ENCODE data around the gene KIAA1549. TPM values are rescaled to one million over a fixed set of nuclear protein-coding genes. Genes with fewer than 3 reads are reported as not detected.
"Not testable (repeated sequence)": the region's sequence is repeated elsewhere in the genome, so short reads cannot be mapped to it uniquely, and the experiment has no call there.

KIAA1549 gene
- polyA plus RNA-seq, result under 1 TPM; 0.16 to 0.20 TPM

GRCh38 chr7:138981332-138982203 is at the start of gene KIAA1549:
KIAA1549 (minus strand) TSS chr7:138981389; CDS start chr7:138981269, 120 bp downstream.
- Histone ChIP-seq H3K36me3 (ENCODE audit: control insufficient read depth in 2 of 2, insufficient read depth in 2 of 2, low read length in 1 of 2) (no peaks in the 10 kb centered on the region), H3K4me1 (ENCODE audit: control insufficient read depth in 2 of 2, insufficient read depth in 2 of 2, low read length in 1 of 2) (peaks cover 0 to 2% of the 10 kb centered on the region in 2 donors), H3K9me3 (ENCODE audit: control insufficient read depth in 2 of 2, insufficient read depth in 1 of 2, low read depth in 1 of 2, low read length in 1 of 2) (no peaks in the 10 kb centered on the region), H3K4me3 (ENCODE audit: low read depth in 1 of 2, low read length in 2 of 2) (peak within 1 kb of the TSS; percentile 51 to 57), H3K27ac (ENCODE audit: low read depth in 2 of 2, low read length in 1 of 2) (no peak within 1 kb of the TSS), H3K27me3 (ENCODE audit: control insufficient read depth in 1 of 2, insufficient read depth in 2 of 2, low read length in 2 of 2) (no peaks in the 10 kb centered on the region)
- WGBS, 2 donors, result 2% methylated on average over 85 to 105 of the region's 105 CpGs

- H3K27me3 ChIP-seq (ENCODE audit: control insufficient read depth in 1 of 2, insufficient read depth in 2 of 2, low read length in 2 of 2), result no peaks in the 10 kb centered on the region
- H3K4me1 ChIP-seq (ENCODE audit: control insufficient read depth in 2 of 2, insufficient read depth in 2 of 2, low read length in 1 of 2), result peaks cover 0 to under 1% of the 10 kb centered on the region in 2 donors
- H3K9me3 ChIP-seq (ENCODE audit: control insufficient read depth in 2 of 2, insufficient read depth in 1 of 2, low read depth in 1 of 2, low read length in 1 of 2), result no peaks in the 10 kb centered on the region
- H3K27ac ChIP-seq (ENCODE audit: low read depth in 2 of 2, low read length in 1 of 2), result no peak overlapping the region
- WGBS, 2 donors, result 92 to 93% methylated on average over 3 of the region's 3 CpGs
- H3K36me3 ChIP-seq (ENCODE audit: control insufficient read depth in 2 of 2, insufficient read depth in 2 of 2, low read length in 1 of 2), result peaks cover 11 to 15% of the 10 kb centered on the region in 2 donors
- H3K4me3 ChIP-seq (ENCODE audit: low read depth in 1 of 2, low read length in 2 of 2), result no peak overlapping the region
These were observed 48.2 kb upstream of the KIAA1549 start for GRCh38 chr7:139029353-139029752.

- WGBS, 2 donors, result 89% methylated on average over 6 of the region's 6 CpGs
- Histone ChIP-seq H3K27ac (ENCODE audit: low read depth in 2 of 2, low read length in 1 of 2) (no peak overlapping the region), H3K4me3 (ENCODE audit: low read depth in 1 of 2, low read length in 2 of 2) (no peak overlapping the region), H3K9me3 (ENCODE audit: control insufficient read depth in 2 of 2, insufficient read depth in 1 of 2, low read depth in 1 of 2, low read length in 1 of 2) (no peaks in the 10 kb centered on the region), H3K4me1 (ENCODE audit: control insufficient read depth in 2 of 2, insufficient read depth in 2 of 2, low read length in 1 of 2) (no peaks in the 10 kb centered on the region), H3K27me3 (ENCODE audit: control insufficient read depth in 1 of 2, insufficient read depth in 2 of 2, low read length in 2 of 2) (no peaks in the 10 kb centered on the region), H3K36me3 (ENCODE audit: control insufficient read depth in 2 of 2, insufficient read depth in 2 of 2, low read length in 1 of 2) (peaks cover 14 to 17% of the 10 kb centered on the region in 2 donors)
These were observed 45.4 kb upstream of the KIAA1549 start for GRCh38 chr7:139026551-139026950.

GRCh38 chr7:139025861-139026260 is 44.7 kb upstream of the KIAA1549 start:
- WGBS, 2 donors, result 87 to 90% methylated on average over 5 of the region's 5 CpGs
- H3K4me1 ChIP-seq (ENCODE audit: control insufficient read depth in 2 of 2, insufficient read depth in 2 of 2, low read length in 1 of 2); H3K4me3 ChIP-seq (ENCODE audit: low read depth in 1 of 2, low read length in 2 of 2); H3K9me3 ChIP-seq (ENCODE audit: control insufficient read depth in 2 of 2, insufficient read depth in 1 of 2, low read depth in 1 of 2, low read length in 1 of 2); H3K27ac ChIP-seq (ENCODE audit: low read depth in 2 of 2, low read length in 1 of 2); H3K27me3 ChIP-seq (ENCODE audit: control insufficient read depth in 1 of 2, insufficient read depth in 2 of 2, low read length in 2 of 2): not testable (repeated sequence)
- H3K36me3 ChIP-seq (ENCODE audit: control insufficient read depth in 2 of 2, insufficient read depth in 2 of 2, low read length in 1 of 2), result peaks cover 14 to 15% of the 10 kb centered on the region in 2 donors

- Histone ChIP-seq H3K9me3 (ENCODE audit: control insufficient read depth in 2 of 2, insufficient read depth in 1 of 2, low read depth in 1 of 2, low read length in 1 of 2) (no peaks in the 10 kb centered on the region), H3K36me3 (ENCODE audit: control insufficient read depth in 2 of 2, insufficient read depth in 2 of 2, low read length in 1 of 2) (peaks cover 7 to 10% of the 10 kb centered on the region in 2 donors), H3K4me3 (ENCODE audit: low read depth in 1 of 2, low read length in 2 of 2) (no peak overlapping the region), H3K27me3 (ENCODE audit: control insufficient read depth in 1 of 2, insufficient read depth in 2 of 2, low read length in 2 of 2) (no peaks in the 10 kb centered on the region), H3K27ac (ENCODE audit: low read depth in 2 of 2, low read length in 1 of 2) (no peak overlapping the region), H3K4me1 (ENCODE audit: control insufficient read depth in 2 of 2, insufficient read depth in 2 of 2, low read length in 1 of 2) (no peaks in the 10 kb centered on the region)
- WGBS, 2 donors, result 79 to 80% methylated on average over 5 of the region's 5 CpGs
These were observed 41.9 kb upstream of the KIAA1549 start for GRCh38 chr7:139023076-139023475.

GRCh38 chr7:139022286-139022685 is 41.1 kb upstream of the KIAA1549 start:
- WGBS, 2 donors, result 76 to 82% methylated on average over 4 of the region's 4 CpGs
- peaks cover 7 to 10% of the 10 kb centered on the region in 2 donors for H3K36me3 ChIP-seq (ENCODE audit: control insufficient read depth in 2 of 2, insufficient read depth in 2 of 2, low read length in 1 of 2)

GRCh38 chr7:139018910-139019309 is 37.7 kb upstream of the KIAA1549 start:
- H3K4me1 ChIP-seq (ENCODE audit: control insufficient read depth in 2 of 2, insufficient read depth in 2 of 2, low read length in 1 of 2), result no peaks in the 10 kb centered on the region
- H3K27ac ChIP-seq (ENCODE audit: low read depth in 2 of 2, low read length in 1 of 2), result no peak overlapping the region
- 78 to 82% methylated on average over 3 of the region's 3 CpGs for WGBS, 2 donors
- no peak overlapping the region for H3K4me3 ChIP-seq (ENCODE audit: low read depth in 1 of 2, low read length in 2 of 2)
- H3K36me3 ChIP-seq (ENCODE audit: control insufficient read depth in 2 of 2, insufficient read depth in 2 of 2, low read length in 1 of 2), result peaks cover 2 to 3% of the 10 kb centered on the region in 2 donors
- no peaks in the 10 kb centered on the region for H3K27me3 ChIP-seq (ENCODE audit: control insufficient read depth in 1 of 2, insufficient read depth in 2 of 2, low read length in 2 of 2)
- H3K9me3 ChIP-seq (ENCODE audit: control insufficient read depth in 2 of 2, insufficient read depth in 1 of 2, low read depth in 1 of 2, low read length in 1 of 2), result no peaks in the 10 kb centered on the region

More at GRCh38 chr7:139022286-139022685, 41.1 kb upstream of the KIAA1549 start:
- no peak overlapping the region for H3K4me3 ChIP-seq (ENCODE audit: low read depth in 1 of 2, low read length in 2 of 2)
- no peaks in the 10 kb centered on the region for H3K9me3 ChIP-seq (ENCODE audit: control insufficient read depth in 2 of 2, insufficient read depth in 1 of 2, low read depth in 1 of 2, low read length in 1 of 2)
- H3K27me3 ChIP-seq (ENCODE audit: control insufficient read depth in 1 of 2, insufficient read depth in 2 of 2, low read length in 2 of 2), result no peaks in the 10 kb centered on the region
- H3K27ac ChIP-seq (ENCODE audit: low read depth in 2 of 2, low read length in 1 of 2), result no peak overlapping the region
- no peaks in the 10 kb centered on the region for H3K4me1 ChIP-seq (ENCODE audit: control insufficient read depth in 2 of 2, insufficient read depth in 2 of 2, low read length in 1 of 2)

GRCh38 chr7:139016931-139017511 is 35.8 kb upstream of the KIAA1549 start:
- H3K27me3 ChIP-seq (ENCODE audit: control insufficient read depth in 1 of 2, insufficient read depth in 2 of 2, low read length in 2 of 2), result no peaks in the 10 kb centered on the region
- H3K36me3 ChIP-seq (ENCODE audit: control insufficient read depth in 2 of 2, insufficient read depth in 2 of 2, low read length in 1 of 2), result no peaks in the 10 kb centered on the region
- no peak overlapping the region for H3K27ac ChIP-seq (ENCODE audit: low read depth in 2 of 2, low read length in 1 of 2)
- no peaks in the 10 kb centered on the region for H3K9me3 ChIP-seq (ENCODE audit: control insufficient read depth in 2 of 2, insufficient read depth in 1 of 2, low read depth in 1 of 2, low read length in 1 of 2)
- WGBS, 2 donors, result 23 to 26% methylated on average over 7 of the region's 7 CpGs
- H3K4me1 ChIP-seq (ENCODE audit: control insufficient read depth in 2 of 2, insufficient read depth in 2 of 2, low read length in 1 of 2), result no peaks in the 10 kb centered on the region
- no peak overlapping the region for H3K4me3 ChIP-seq (ENCODE audit: low read depth in 1 of 2, low read length in 2 of 2)

- Histone ChIP-seq H3K4me1 (ENCODE audit: control insufficient read depth in 2 of 2, insufficient read depth in 2 of 2, low read length in 1 of 2) (no peaks in the 10 kb centered on the region), H3K27me3 (ENCODE audit: control insufficient read depth in 1 of 2, insufficient read depth in 2 of 2, low read length in 2 of 2) (no peaks in the 10 kb centered on the region), H3K4me3 (ENCODE audit: low read depth in 1 of 2, low read length in 2 of 2) (no peak overlapping the region), H3K27ac (ENCODE audit: low read depth in 2 of 2, low read length in 1 of 2) (no peak overlapping the region), H3K9me3 (ENCODE audit: control insufficient read depth in 2 of 2, insufficient read depth in 1 of 2, low read depth in 1 of 2, low read length in 1 of 2) (no peaks in the 10 kb centered on the region), H3K36me3 (ENCODE audit: control insufficient read depth in 2 of 2, insufficient read depth in 2 of 2, low read length in 1 of 2) (no peaks in the 10 kb centered on the region)
- 87 to 91% methylated on average over 3 of the region's 3 CpGs for WGBS, 2 donors
These were observed 30.2 kb upstream of the KIAA1549 start for GRCh38 chr7:139011373-139011772.

Measured in esophagus (tissue), 2 donors.